SK-N-SH (cell line): ENCODE data around the gene ACTL8. TPM values are rescaled to one million over a fixed set of nuclear protein-coding genes. Genes with fewer than 3 reads are reported as not detected.

Experiments
- CTCF ChIA-PET: fragments of 300-600, 350-600 bp; formaldehyde crosslinking; extraction: SDS; loops from one replicate; lab custom pipeline; 2021; lab: Yijun Ruan, JAX
- POLR2A ChIA-PET: fragments of 350-600 bp; sonication (Branson Sonifier 250); formaldehyde crosslinking; extraction: SDS; loops from one replicate; lab custom pipeline; 2020; ENCODE audit warnings: antibody characterized with exemption, inconsistent platforms; lab: Yijun Ruan, JAX
- DNase-seq: peaks from one replicate; pipeline ENCODE4 v3.0.0; 2012
- H2AFZ ChIP-seq: fragments of 200-600 bp; sonication (generic); 2 replicates; pipeline ENCODE4 v1.8.1; 2016; ENCODE audit warnings: antibody characterized with exemption, mild to moderate bottlenecking, low read depth
- H3F3A ChIP-seq: fragments of 200-600 bp; sonication (generic); replicated peaks from 2 replicates; pipeline ENCODE3; 2016; ENCODE audit warnings: antibody characterized with exemption, mild to moderate bottlenecking; ENCODE audit not compliant: insufficient read depth
- H3K27ac ChIP-seq, 2 experiments: fragments of 200-500 bp in 1 of 2; fragments of 200-600 bp in 1 of 2; sonication (Bioruptor generic) in 1 of 2; sonication (generic), shearing (Covaris generic) in 1 of 2; 2 replicates each; pipeline versions ENCODE4 v1.5.1 to v1.6.1; 2014 to 2016; ENCODE audit warnings: low read depth in 2 of 2, inconsistent platforms in 1 of 2, low read length in 1 of 2, mild to moderate bottlenecking in 1 of 2, mixed read lengths in 1 of 2
- H3K27me3 ChIP-seq: fragments of 200-600 bp; sonication (generic), shearing (Covaris generic); 2 replicates; pipeline ENCODE4 v1.6.1; 2016; ENCODE audit warnings: mixed run types; ENCODE audit not compliant: insufficient read depth
- H3K36me3 ChIP-seq, 2 experiments: fragments of 200-500 bp in 1 of 2; fragments of 200-600 bp in 1 of 2; sonication (Bioruptor generic) in 1 of 2; sonication (generic) in 1 of 2; replicated peaks in 1 of 2; 2 replicates each; pipeline versions ENCODE3 to v1.5.1; 2014 to 2016; ENCODE audit warnings: low read length in 1 of 2, mild to moderate bottlenecking in 1 of 2; ENCODE audit not compliant: insufficient read depth in 2 of 2, control insufficient read depth in 1 of 2
- H3K4me1 ChIP-seq, 2 experiments: fragments of 200-500 bp in 1 of 2; fragments of 200-600 bp in 1 of 2; sonication (Bioruptor generic) in 1 of 2; sonication (generic), shearing (Covaris generic) in 1 of 2; 2 replicates each; pipeline versions ENCODE4 v1.5.1 to v1.6.1; 2014 to 2016; ENCODE audit warnings: low read depth in 1 of 2, low read length in 1 of 2, mixed run types in 1 of 2; ENCODE audit not compliant: insufficient read depth in 2 of 2, control insufficient read depth in 1 of 2
- H3K4me2 ChIP-seq: fragments of 200-600 bp; sonication (generic), shearing (Covaris generic); 2 replicates; pipeline ENCODE4 v1.6.1; 2017; ENCODE audit warnings: mixed run types
- H3K4me3 ChIP-seq, 2 experiments: fragments of 200-500 bp in 1 of 2; fragments of 200-600 bp in 1 of 2; sonication (Bioruptor generic) in 1 of 2; sonication (generic), shearing (Covaris generic) in 1 of 2; 2 replicates each; pipeline versions ENCODE4 v1.5.1 to v1.8.1; 2014 to 2016; ENCODE audit warnings: low read depth in 2 of 2, inconsistent platforms in 1 of 2, low read length in 1 of 2, mild to moderate bottlenecking in 1 of 2, mixed read lengths in 1 of 2, moderate library complexity in 1 of 2
- H3K79me2 ChIP-seq: fragments of 200-600 bp; sonication (generic); 2 replicates; pipeline ENCODE4 v1.8.1; 2017; ENCODE audit warnings: mild to moderate bottlenecking; ENCODE audit not compliant: insufficient read depth
- H3K9ac ChIP-seq: fragments of 200-600 bp; sonication (generic); 2 replicates; pipeline ENCODE4 v1.6.1; 2017; ENCODE audit warnings: mixed run types
- H3K9me2 ChIP-seq: fragments of 200-600 bp; sonication (generic); 2 replicates; pipeline ENCODE4 v1.6.1; 2017; ENCODE audit warnings: mixed run types
- H3K9me3 ChIP-seq: fragments of 200-600 bp; sonication (generic); 2 replicates; pipeline ENCODE4 v1.6.1; 2017; ENCODE audit warnings: mixed run types, mild to moderate bottlenecking, moderate library complexity
- H4K20me1 ChIP-seq: fragments of 200-600 bp; sonication (generic); 2 replicates; pipeline ENCODE4 v1.6.1; 2017; ENCODE audit warnings: mild to moderate bottlenecking, mixed run types; ENCODE audit not compliant: insufficient read depth
- FOSL2 ChIP-seq: IDR thresholded peaks from 2 replicates; pipeline ENCODE4 v1.4.0; 2012; ENCODE audit warnings: low read depth, mild to moderate bottlenecking, moderate library complexity, borderline replicate concordance
- FOXJ3 ChIP-seq: sonication (generic); formaldehyde crosslinking; IDR thresholded peaks from 2 replicates; pipeline ENCODE4 v1.5.1; 2020; ENCODE audit warnings: mild to moderate bottlenecking, missing genetic modification reagents
- FOXM1 ChIP-seq: IDR thresholded peaks from 2 replicates; pipeline ENCODE4 v1.4.0; 2012; ENCODE audit warnings: low read depth, mild to moderate bottlenecking
- MXI1 ChIP-seq: IDR thresholded peaks from 2 replicates; pipeline ENCODE4 v1.6.1; 2012; ENCODE audit warnings: mild to moderate bottlenecking, low read depth, low read length, improper control_type of control experiment
- NRF1 ChIP-seq: IDR thresholded peaks from 2 replicates; pipeline ENCODE4 v1.6.1; 2012; ENCODE audit warnings: low read depth, mild to moderate bottlenecking, low read length
- POLR2AphosphoS5 ChIP-seq: IDR thresholded peaks from 2 replicates; pipeline ENCODE4 v1.6.1; 2012; ENCODE audit warnings: low read depth, low read length
- RAD21 ChIP-seq: IDR thresholded peaks from 2 replicates; pipeline ENCODE4 v1.6.1; 2012; ENCODE audit warnings: mild to moderate bottlenecking, low read length
- RXRA ChIP-seq: IDR thresholded peaks from 2 replicates; pipeline ENCODE4 v1.4.0; 2012; ENCODE audit warnings: low read depth, mild to moderate bottlenecking, borderline replicate concordance
- SMC3 ChIP-seq: IDR thresholded peaks from 2 replicates; pipeline ENCODE4 v1.6.1; 2012; ENCODE audit warnings: low read depth, low read length, improper control_type of control experiment
- TAF1 ChIP-seq: IDR thresholded peaks from 2 replicates; pipeline ENCODE4 v1.6.1; 2012; ENCODE audit warnings: low read depth, mild to moderate bottlenecking, low read length, moderate library complexity, borderline replicate concordance
- TEAD4 ChIP-seq: IDR thresholded peaks from 2 replicates; pipeline ENCODE4 v1.4.0; 2012; ENCODE audit warnings: mild to moderate bottlenecking, borderline replicate concordance; ENCODE audit not compliant: insufficient read depth
- WGBS: methylation state at CpG from one replicate; pipeline ENCODE4 v1.1.6; 2017; ENCODE audit warnings: low lambda C conversion rate; 5-methylcytosine and 5-hydroxymethylcytosine counted together
- polyA plus RNA-seq, 3 experiments: library from polyadenylated mRNA; depleted of rRNA; stranded (reverse); fragments of >200 nt; gene quantifications; 2 replicates each; pipeline ENCODE4 v1.2.3, GENCODE V29; 2012
- TF ChIP-seq, protein P1 (sequence below): IDR thresholded peaks from 2 replicates; pipeline ENCODE4; 2012
- TF ChIP-seq, protein P2 (sequence below): IDR thresholded peaks from 2 replicates; pipeline ENCODE4 v1.4.0; 2012; ENCODE audit warnings: low read depth, borderline replicate concordance
- TF ChIP-seq, protein P3 (sequence below): fragments of 200-600 bp; sonication (generic); IDR thresholded peaks from 2 replicates; pipeline ENCODE4 v1.6.1; 2017; ENCODE audit warnings: antibody characterized with exemption, mild to moderate bottlenecking, moderate library complexity
- TF ChIP-seq, protein P4 (sequence below): IDR thresholded peaks from 2 replicates; pipeline ENCODE4 v1.4.0; 2012; ENCODE audit warnings: low read depth, borderline replicate concordance

ACTL8 gene
- polyA plus RNA-seq, 1 of the 3 experiments (the other 2 are of a cell fraction) = 0.05 TPM

DNA sequence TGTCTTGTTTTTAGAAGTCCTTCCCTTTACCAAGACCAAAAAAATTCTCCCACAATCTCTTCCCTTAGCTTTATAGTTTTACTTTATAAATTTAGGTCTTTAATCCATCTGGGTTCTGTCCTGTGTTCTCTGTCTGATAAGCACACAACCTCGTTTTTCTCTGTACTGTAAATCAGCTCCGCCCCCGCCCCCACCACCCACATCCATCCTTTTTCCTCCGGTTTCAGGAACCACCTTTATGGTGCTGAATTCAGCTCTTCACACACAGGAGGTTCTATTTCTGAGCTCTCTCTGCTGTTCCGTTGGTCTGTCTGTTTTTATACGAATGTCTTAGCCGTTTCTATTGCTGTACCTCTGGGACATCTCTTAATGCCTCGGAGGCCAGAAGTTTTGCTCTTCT lies 44.5 kb downstream of the ACTL8 start:
- Histone ChIP-seq H3K9me3 (no peaks in the 10 kb centered on the region), H3K79me2 (no peaks in the 10 kb centered on the region), H3K4me1 (no peaks in the 10 kb centered on the region; a peak in 1 of 4 replicates), H2AFZ (no peak overlapping the region), H4K20me1 (no peaks in the 10 kb centered on the region), H3K9ac (no peak overlapping the region), H3K4me2 (no peak overlapping the region)
- no peak for DNase-seq
- CTCF ChIA-PET = interaction anchor here (1.5 to 1.6 kb wide), 2 partner anchors 27 to 146 kb away, joined by 3 to 7 read pairs; no protein-coding TSS in a partner anchor
- TF ChIP-seq SMC3 (no peak), RXRA (no peak), FOXM1 (no peak), FOSL2 (no peak), FOXJ3 (CRISPR knock-in tag) (no peak), RAD21 (no peak), POLR2AphosphoS5 (no peak)
- TF ChIP-seq, protein P1, sequence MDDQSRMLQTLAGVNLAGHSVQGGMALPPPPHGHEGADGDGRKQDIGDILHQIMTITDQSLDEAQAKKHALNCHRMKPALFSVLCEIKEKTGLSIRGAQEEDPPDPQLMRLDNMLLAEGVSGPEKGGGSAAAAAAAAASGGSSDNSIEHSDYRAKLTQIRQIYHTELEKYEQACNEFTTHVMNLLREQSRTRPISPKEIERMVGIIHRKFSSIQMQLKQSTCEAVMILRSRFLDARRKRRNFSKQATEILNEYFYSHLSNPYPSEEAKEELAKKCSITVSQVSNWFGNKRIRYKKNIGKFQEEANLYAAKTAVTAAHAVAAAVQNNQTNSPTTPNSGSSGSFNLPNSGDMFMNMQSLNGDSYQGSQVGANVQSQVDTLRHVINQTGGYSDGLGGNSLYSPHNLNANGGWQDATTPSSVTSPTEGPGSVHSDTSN = no peak
- TF ChIP-seq, protein P2, sequence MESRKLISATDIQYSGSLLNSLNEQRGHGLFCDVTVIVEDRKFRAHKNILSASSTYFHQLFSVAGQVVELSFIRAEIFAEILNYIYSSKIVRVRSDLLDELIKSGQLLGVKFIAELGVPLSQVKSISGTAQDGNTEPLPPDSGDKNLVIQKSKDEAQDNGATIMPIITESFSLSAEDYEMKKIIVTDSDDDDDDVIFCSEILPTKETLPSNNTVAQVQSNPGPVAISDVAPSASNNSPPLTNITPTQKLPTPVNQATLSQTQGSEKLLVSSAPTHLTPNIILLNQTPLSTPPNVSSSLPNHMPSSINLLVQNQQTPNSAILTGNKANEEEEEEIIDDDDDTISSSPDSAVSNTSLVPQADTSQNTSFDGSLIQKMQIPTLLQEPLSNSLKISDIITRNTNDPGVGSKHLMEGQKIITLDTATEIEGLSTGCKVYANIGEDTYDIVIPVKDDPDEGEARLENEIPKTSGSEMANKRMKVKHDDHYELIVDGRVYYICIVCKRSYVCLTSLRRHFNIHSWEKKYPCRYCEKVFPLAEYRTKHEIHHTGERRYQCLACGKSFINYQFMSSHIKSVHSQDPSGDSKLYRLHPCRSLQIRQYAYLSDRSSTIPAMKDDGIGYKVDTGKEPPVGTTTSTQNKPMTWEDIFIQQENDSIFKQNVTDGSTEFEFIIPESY = no peak
- TF ChIP-seq, protein P3, sequence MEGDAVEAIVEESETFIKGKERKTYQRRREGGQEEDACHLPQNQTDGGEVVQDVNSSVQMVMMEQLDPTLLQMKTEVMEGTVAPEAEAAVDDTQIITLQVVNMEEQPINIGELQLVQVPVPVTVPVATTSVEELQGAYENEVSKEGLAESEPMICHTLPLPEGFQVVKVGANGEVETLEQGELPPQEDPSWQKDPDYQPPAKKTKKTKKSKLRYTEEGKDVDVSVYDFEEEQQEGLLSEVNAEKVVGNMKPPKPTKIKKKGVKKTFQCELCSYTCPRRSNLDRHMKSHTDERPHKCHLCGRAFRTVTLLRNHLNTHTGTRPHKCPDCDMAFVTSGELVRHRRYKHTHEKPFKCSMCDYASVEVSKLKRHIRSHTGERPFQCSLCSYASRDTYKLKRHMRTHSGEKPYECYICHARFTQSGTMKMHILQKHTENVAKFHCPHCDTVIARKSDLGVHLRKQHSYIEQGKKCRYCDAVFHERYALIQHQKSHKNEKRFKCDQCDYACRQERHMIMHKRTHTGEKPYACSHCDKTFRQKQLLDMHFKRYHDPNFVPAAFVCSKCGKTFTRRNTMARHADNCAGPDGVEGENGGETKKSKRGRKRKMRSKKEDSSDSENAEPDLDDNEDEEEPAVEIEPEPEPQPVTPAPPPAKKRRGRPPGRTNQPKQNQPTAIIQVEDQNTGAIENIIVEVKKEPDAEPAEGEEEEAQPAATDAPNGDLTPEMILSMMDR = no peak
- TF ChIP-seq, all 33 proteins: peak for 0
- H3K27me3 ChIP-seq = no peaks in the 10 kb centered on the region; the same call in 1 of the 2 replicates
- no peak overlapping the region for H3K27ac ChIP-seq
- no peaks in the 10 kb centered on the region for H3F3A ChIP-seq
- no peak overlapping the region for H3K4me3 ChIP-seq
- H3K9me2 ChIP-seq = no peaks in the 10 kb centered on the region
- WGBS = 67% methylated on average over 8 of the region's 8 CpGs
- POLR2A ChIA-PET = no interaction called here
- no peaks in the 10 kb centered on the region for H3K36me3 ChIP-seq

DNA sequence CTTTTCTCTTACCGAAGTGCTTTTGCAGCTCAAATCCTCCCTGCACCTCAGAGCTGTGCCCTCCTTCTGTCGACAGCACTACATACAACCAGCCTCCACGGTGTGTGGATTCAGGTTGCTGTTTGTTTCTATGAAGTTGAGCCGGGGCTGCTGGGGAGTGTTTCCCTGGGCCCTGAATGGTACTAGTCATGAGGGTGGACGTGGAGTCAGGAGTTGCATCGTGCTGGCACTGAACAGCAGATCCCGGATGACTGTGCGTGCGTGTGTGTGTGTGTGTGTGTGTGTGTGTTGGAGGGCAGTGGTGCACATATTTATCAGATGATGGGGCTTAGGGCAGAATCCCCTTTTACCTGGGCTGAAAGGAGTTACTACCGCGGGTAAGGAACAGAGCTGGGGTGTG lies 47.0 kb downstream of the ACTL8 start:
- TF ChIP-seq NRF1 (no peak), MXI1 (no peak), TAF1 (no peak), POLR2AphosphoS5 (no peak), TEAD4 (no peak)
- TF ChIP-seq, protein P4, sequence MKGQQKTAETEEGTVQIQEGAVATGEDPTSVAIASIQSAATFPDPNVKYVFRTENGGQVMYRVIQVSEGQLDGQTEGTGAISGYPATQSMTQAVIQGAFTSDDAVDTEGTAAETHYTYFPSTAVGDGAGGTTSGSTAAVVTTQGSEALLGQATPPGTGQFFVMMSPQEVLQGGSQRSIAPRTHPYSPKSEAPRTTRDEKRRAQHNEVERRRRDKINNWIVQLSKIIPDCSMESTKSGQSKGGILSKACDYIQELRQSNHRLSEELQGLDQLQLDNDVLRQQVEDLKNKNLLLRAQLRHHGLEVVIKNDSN = no peak
- H3K79me2 ChIP-seq = no peaks in the 10 kb centered on the region
- H3K4me1 ChIP-seq = no peaks in the 10 kb centered on the region; a peak in 1 of 4 replicates
- no peaks in the 10 kb centered on the region for H3K9me2 ChIP-seq
- no peak for DNase-seq
- no peaks in the 10 kb centered on the region for H3K9me3 ChIP-seq
- no peaks in the 10 kb centered on the region for H3K36me3 ChIP-seq
- peak overlapping the region; percentile 76; the same call in 1 of the 2 replicates for H2AFZ ChIP-seq
- 71% methylated on average over 11 of the region's 11 CpGs for WGBS
- no peak overlapping the region for H3K27ac ChIP-seq
- no peak overlapping the region for H3K4me2 ChIP-seq
- H3K9ac ChIP-seq = no peak overlapping the region
- POLR2A ChIA-PET = no interaction called here
- H4K20me1 ChIP-seq = no peaks in the 10 kb centered on the region
- no peaks in the 10 kb centered on the region for H3F3A ChIP-seq
- no peak overlapping the region for H3K4me3 ChIP-seq
- CTCF ChIA-PET = interaction anchor here (1.0 to 2.2 kb wide), 3 partner anchors 9 to 27 kb away, joined by 3 to 9 read pairs (median 3); no protein-coding TSS in a partner anchor
- H3K27me3 ChIP-seq = no peaks in the 10 kb centered on the region; the same call in 1 of the 2 replicates
